NCI-H2171 (cell line): Measurements from ENCODE around the gene BMP8A.
A peak's percentile ranks its signal among the peaks of the same experiment; 100 is the strongest.
"Not testable (repeated sequence)": the region's sequence is repeated elsewhere in the genome, so short reads cannot be mapped to it uniquely, and the experiment has no call there.

Experiments used
- DNase-seq: peaks from one replicate; lab custom pipeline; 2025; lab: John Stamatoyannopoulos, UW

BMP8A gene

GRCh38 chr1:39527190-39527579 is 35.7 kb downstream of the BMP8A start:
- DNase-seq: not testable (repeated sequence)

GRCh38 chr1:39528082-39528481 is 36.6 kb downstream of the BMP8A start:
- no peak for DNase-seq

- no peak for DNase-seq
Measured at GRCh38 chr1:39529901-39530535, 38.6 kb downstream of the BMP8A start.

- no peak for DNase-seq
Measured at GRCh38 chr1:39531526-39531925, 40.1 kb downstream of the BMP8A start.

- no peak for DNase-seq
Measured at GRCh38 chr1:39533442-39533841, 42.0 kb downstream of the BMP8A start.

- DNase-seq: no peak
Measured at GRCh38 chr1:39538531-39539251, 47.3 kb downstream of the BMP8A start.

GRCh38 chr1:39539252-39539790 is 47.9 kb downstream of the BMP8A start:
- peak; percentile 14 for DNase-seq

- no peak for DNase-seq
Measured at GRCh38 chr1:39540504-39541031, 49.1 kb downstream of the BMP8A start.

GRCh38 chr1:39542924-39543323 is 51.5 kb downstream of the BMP8A start:
- DNase-seq: no peak

GRCh38 chr1:39544327-39544726 is 52.9 kb downstream of the BMP8A start:
- no peak for DNase-seq

GRCh38 chr1:39545531-39545930 is 54.1 kb downstream of the BMP8A start:
- no peak for DNase-seq

GRCh38 chr1:39554277-39554676 is 62.8 kb downstream of the BMP8A start:
- no peak for DNase-seq

GRCh38 chr1:39561279-39561678 is 69.8 kb downstream of the BMP8A start:
- DNase-seq: no peak

- no peak for DNase-seq
Measured at GRCh38 chr1:39562886-39563285, 71.5 kb downstream of the BMP8A start.

GRCh38 chr1:39563669-39564068 is 72.2 kb downstream of the BMP8A start:
- DNase-seq: no peak

GRCh38 chr1:39564340-39564739 is 72.9 kb downstream of the BMP8A start:
- DNase-seq: no peak

GRCh38 chr1:39564941-39565340 is 73.5 kb downstream of the BMP8A start:
- no peak for DNase-seq

GRCh38 chr1:39566441-39567137 is 75.2 kb downstream of the BMP8A start:
- no peak for DNase-seq

- DNase-seq: no peak
Measured at GRCh38 chr1:39567302-39567701, 75.9 kb downstream of the BMP8A start.

- no peak for DNase-seq
Measured at GRCh38 chr1:39568208-39568607, 76.8 kb downstream of the BMP8A start.

GRCh38 chr1:39569034-39569433 is 77.6 kb downstream of the BMP8A start:
- no peak for DNase-seq

GRCh38 chr1:39570477-39571177 is 79.2 kb downstream of the BMP8A start:
- DNase-seq: no peak
